ENCODE results near the gene SMOC2.
"Not testable (repeated sequence)": the region's sequence is repeated elsewhere in the genome, so short reads cannot be mapped to it uniquely, and the experiment has no call there.

The SMOC2 gene

DNA sequence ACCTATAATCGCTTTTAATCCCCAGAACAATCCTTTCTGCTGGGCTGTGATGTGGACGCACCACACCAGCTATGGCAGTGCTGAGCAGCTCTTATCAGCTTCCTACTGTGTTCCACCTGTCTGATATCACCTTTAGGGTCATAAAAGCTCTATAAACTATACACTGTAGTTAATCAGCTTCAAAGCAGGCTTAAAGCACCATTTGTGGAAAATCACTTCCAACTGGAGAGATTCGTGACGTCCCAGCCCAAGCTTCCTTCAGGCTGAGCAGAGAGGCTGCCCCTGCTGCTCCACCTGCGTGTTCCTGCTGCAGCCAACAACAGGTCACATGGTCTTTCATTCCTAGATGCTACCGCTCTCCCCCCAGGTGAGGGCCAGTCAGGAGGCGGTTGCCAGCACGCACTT is 156.5 kb downstream of the SMOC2 start:
- in situ Hi-C loops (cut with MboI; ENCODE audit: low sequenced_read_pairs): no loop called here

DNA sequence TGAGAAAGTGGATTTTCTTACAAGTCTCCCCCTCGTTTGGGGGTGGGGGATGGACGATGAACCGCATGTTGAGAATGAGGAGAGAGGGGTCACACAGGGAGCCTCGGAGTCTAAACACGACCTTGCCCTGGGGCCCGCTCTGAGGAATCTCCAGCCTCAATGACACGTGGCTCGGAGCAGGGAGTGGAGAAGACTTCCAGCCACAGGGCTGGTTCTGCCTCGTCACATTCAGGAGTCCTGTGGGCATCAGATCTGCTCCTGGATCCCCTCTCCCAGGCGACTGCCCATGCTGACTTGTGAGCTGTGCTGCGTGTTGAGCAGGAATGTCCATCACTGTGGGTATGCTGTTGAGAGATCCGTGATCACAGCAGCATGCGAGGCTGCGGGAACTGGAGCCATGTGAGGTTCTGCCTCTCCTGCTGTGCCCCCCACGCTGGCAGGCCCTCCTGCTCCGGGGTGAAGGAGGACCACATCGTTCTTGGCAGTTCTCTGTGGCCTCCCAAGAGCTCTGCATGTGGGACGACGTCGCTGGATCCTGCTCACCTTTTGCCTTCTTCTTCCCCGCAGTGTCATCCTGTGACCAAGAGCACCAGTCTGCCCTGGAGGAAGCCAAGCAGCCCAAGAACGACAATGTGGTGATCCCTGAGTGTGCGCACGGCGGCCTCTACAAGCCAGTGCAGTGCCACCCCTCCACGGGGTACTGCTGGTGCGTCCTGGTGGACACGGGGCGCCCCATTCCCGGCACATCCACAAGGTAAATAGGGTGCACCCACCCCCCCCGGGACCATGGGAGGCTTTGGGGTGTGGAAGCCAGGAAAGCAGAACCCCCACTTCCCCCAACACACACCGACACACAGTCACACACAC is 157.5 kb downstream of the SMOC2 start:
- in situ Hi-C loops (cut with MboI; ENCODE audit: low sequenced_read_pairs): no loop called here

DNA sequence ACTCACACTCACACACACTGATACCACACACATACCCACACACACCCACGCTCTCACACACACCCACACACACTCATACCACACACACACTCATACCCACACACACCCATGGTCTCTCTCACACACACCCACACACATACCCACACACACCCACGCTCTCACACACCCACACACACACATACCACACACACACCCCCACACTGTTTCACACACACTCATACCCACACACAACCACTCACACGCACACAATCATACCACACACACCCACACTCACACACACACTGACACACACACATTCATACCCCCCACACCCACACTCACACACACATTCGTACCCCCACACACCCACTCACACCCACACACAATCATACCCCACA is 158.1 kb downstream of the SMOC2 start:
- in situ Hi-C loops (cut with MboI; ENCODE audit: low sequenced_read_pairs): no loop called here

DNA sequence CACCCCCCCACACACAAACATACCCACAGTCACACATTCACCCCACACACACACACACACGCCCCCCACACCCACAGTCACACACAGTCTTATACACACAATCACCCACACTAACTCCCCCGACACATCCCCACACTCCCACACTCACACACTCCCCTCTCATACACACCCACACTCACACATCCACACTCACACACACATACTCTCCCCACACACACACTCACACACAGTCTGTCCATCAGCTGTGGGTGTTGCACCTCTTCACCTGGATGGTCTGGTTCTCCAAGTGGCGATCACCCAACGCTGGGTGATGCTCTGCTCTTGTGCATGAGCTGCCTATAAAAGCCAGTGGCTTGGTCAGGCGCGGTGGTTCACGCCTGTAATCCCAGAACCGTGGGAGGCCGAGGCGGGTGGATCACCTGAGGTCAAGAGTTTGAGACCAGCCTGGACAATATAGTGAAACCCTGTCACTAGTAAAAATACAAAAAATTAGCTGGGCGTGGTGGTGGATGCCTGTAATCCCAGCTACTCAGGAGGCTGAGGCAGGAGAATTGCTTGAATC is 158.9 kb downstream of the SMOC2 start:
- in situ Hi-C loops (cut with MboI; ENCODE audit: low sequenced_read_pairs): no loop called here

DNA sequence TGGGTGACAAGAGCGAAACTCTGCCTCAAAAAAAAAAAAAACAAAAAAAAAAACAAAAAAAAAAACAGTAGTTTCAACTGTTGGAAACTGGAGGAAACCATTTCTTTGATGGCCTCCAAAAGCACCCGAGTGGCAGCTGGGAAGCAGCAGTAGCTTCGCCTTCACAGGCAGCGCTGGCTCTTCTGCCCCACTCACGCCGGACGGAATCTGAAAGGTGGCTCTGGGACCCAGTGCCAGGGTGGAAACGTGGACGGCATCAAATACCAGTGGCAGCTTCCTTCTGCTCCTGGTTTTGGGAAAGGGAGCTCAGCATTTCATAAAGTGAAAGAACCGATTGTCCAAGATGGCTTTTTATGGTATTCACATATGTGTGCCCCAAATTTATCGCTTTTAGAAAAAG is 159.4 kb downstream of the SMOC2 start:
- in situ Hi-C loops (cut with MboI; ENCODE audit: low sequenced_read_pairs): no loop called here

DNA sequence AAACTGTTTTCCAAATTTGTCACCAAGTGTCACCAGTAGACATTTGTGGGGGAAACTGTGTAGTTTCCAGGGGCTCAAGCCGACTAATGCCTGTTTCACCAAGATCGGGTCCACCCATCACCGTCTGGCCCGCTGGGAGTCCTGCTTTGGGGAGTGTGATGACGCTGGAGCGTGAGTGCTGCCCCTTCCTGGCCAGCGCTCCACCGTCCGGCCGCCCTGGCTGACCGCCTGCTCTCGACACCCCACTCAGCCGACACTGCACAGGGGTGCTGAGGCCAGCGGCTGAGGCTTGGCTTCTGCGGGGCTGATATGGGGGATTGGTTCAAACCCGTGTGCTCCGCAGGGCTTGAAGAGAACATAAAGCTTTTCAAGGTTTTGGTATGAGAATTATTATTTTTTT is 160.1 kb downstream of the SMOC2 start:
- in situ Hi-C loops (cut with MboI; ENCODE audit: low sequenced_read_pairs): no loop called here

DNA sequence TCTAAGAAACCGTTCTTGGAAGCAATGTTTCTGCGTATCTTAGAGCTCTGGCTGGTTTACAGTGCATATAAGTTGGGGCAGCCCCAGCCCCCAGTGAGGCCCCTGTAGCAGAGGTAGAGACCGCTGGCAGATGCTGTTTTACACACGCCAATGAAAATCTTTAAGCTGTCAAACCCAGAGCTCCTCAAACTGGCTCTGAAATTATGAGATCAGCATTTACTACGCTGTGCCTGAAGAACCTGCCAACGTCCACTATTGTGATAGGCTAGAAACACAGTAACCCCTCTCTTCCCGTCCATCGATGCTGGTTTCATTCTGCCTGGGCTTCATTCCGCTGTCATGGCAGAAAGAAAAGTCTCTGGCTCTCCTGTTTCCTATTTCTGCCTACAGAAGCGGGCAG is 160.6 kb downstream of the SMOC2 start:
- in situ Hi-C loops (cut with MboI; ENCODE audit: low sequenced_read_pairs): no loop called here

DNA sequence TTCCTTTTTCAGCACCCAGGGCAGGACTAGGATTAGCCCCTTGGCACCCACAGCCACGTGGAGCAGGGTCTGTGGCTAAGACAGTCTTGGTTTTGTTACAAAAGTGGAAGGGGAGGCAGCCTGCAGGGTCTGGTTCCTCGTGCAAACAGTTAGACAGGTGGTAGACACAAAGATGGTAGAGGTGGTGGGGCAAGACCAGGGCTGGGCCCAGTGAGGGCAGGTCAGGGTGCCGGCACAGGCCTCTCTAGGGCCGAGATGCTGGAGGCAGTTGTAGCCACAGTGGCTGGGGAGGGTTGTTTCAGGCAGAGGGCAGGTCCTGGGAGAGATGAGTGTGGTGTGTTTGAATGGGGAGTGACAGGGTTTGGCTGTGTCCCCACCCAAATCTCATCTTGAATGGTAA is 161.6 kb downstream of the SMOC2 start:
- in situ Hi-C loops (cut with MboI; ENCODE audit: low sequenced_read_pairs): no loop called here

DNA sequence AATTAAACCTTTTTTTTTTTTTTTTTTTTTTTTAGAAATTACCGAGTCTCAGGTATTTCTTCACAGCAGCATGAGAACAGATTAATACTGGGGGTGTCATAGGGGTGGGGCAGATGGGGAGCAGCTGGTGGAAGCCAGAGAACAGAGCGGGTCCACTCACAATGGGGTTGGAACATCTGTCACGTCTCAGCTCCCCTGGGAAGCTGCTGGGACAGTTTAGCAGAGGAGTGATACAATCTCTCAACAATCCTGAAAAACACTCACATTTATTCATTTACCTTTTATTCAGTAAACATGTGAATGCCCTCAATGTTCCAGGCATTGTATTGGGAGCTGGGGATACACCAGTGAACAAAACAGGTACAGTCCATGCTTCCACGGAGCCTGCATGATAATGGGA is 162.2 kb downstream of the SMOC2 start:
- in situ Hi-C loops (cut with MboI; ENCODE audit: low sequenced_read_pairs): no loop called here

DNA sequence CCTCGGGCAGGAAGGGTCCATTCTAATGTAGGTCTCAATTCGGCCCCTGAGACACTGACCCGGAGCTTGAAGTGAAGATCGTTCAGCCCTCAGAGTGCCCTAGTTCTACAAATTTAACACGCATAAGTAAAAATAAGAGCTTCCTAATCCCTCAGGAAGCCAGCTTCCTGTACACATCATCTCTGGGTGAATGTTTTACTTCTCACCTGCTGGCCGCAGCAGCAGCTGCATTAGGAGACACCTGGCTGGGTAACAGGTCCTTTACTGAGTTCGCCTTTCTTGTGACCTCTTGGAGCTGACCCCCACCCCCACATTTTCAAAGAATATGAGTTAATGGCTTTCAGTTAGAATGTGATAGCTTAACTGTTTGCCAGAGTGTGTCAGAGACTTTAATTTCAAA is 165.0 kb downstream of the SMOC2 start:
- in situ Hi-C loops (cut with MboI; ENCODE audit: low sequenced_read_pairs): no loop called here

DNA sequence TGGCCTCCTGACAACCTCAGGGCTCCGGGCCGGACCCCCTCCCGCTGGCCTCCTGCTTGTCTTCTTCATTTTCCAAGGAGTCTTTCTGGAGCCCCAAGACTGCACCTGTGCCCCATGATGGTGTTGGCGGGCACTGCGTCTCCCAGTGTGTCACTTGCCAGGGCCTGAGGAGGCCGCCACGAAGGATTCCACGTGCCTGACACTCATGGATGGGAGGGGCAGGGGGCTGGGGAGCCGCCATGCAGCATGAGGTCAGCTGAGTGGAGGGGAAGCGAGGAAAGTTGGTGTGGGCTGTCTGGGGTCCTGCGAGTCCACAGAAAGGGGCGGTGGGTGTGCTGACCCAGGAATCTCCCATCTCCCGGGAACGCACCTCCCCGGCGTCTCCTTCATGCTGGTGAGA is 165.7 kb downstream of the SMOC2 start:
- in situ Hi-C loops (cut with MboI; ENCODE audit: low sequenced_read_pairs): no loop called here

DNA sequence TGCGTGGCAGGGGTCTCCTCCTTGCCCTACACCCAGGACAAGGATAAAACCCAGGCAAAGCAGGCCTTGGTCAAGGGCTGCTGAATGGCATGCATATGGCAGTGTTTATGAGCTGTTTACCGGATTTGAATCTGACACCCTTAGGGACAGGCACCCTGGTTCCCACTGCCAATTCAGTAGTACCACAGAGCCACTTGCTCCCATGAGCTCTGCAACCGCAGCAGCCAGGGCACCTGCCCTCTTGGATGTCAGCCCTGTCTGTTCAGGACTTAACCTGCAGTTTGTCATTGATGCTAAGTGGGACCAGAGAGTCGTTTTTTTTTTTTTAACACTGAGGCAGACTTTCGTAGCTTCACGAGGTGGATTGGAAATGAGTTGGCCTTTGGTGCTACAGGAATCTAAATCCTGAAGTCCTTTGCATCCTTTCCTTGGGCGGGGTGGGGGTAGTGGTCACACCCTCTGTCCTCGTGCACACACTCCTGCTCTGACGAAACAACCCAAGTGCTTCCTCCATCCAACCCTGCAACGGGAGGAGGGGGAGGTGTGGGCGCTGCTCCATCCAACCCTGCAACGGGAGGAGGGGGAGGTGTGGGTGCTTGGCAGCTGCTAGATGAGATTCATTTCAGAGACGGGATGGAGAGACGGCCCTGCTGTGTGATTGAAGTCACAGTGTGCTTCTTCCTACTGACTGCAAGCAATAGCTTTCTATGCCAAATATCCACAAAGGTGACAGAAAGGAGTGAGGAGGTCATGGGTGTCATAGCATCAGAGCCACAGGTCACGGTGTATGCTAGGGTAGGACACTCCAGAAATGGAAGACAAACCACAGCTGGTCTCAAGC is 166.5 kb downstream of the SMOC2 start:
- in situ Hi-C loops (cut with MboI; ENCODE audit: low sequenced_read_pairs): no loop called here

DNA sequence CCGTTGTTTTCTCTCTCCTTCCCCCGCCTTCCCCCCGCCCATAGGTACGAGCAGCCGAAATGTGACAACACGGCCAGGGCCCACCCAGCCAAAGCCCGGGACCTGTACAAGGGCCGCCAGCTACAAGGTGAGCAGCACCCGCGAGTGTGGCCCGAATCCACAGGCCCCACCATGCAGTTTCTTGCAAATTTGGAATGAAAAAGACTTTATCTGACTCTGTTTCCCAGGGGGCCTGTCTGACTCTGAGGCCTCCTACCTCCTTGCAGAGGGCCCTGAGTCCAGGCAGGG is 167.1 kb downstream of the SMOC2 start:
- in situ Hi-C loops (cut with MboI; ENCODE audit: low sequenced_read_pairs): no loop called here

DNA sequence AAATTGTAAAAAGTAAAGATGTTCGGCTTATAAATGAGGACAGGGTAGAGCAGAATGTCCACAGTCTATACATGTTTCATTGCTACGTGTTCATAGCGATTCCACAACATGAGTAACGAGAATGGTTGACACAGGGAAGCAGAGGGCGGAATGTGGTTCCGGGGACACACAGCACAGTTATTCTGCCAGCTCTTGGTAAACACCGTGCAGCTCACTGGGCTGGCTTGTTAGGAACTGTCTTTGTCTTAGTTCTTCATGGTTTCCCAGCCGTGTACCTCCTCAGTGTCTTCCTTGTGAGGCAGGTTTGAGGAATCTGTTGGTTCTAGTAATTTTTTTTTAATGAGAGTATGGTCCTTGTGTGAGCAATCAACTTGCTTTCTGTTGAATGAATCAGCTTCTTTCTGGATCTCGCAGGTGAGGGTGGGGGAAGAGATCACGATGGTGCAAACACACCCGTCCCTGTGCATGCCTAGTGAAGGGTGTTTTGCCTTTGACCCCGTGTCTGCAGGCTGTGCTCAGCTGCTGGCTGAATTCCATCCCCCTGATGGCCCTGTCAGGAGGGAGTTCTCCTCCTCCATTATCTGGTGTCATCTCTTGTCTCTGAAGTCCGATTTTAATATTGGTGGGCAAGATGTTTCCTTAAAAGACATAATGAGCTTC is 168.2 kb downstream of the SMOC2 start:
- in situ Hi-C loops (cut with MboI; ENCODE audit: low sequenced_read_pairs): no loop called here

DNA sequence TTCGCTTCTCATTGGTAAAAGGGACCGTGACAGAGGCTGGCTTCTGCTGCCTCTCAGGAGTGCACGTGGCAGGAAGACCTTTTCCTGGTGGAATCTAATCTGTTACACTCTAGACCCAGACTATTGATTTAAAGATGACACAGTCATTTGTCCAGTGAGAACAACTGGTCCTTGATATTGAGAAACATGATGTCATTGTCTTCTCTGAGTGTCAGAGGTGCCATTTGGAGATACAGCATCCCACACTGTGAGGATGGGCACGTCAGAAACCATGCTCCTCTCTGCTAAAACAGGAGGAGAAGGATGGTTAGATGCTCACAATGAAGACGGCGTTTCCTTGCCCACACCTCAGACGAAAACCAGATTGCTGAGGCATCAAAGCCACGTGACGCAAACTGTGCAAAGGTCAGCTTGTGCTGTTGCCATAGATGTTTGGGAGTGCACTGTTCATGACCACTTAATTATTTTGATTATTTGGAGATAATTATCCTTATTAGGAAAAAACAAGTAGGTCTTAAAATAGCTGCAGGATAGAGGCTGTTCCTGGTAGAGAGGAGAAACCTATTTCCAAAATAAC is 169.0 kb downstream of the SMOC2 start:
- in situ Hi-C loops (cut with MboI; ENCODE audit: low sequenced_read_pairs): no loop called here

DNA sequence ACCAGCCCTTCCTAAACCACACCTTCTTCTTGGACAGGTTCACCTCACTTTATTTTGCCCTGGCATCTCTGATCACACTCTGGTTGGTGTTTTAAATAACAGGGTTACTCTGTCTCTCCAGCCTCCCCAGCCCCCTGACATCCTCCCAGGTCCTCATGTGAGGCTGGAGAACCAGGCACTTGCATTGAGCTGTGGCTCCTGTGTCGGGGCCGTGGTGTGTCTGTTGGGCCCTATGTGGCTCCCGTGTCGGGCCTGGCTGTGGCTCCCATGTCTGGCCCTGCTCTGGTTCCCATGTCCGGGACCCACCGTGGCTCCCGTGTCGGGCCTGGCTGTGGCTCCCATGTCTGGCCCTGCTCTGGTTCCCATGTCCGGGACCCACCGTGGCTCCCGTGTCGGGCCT is 170.0 kb downstream of the SMOC2 start:
- in situ Hi-C loops (cut with MboI; ENCODE audit: low sequenced_read_pairs): not testable (repeated sequence)

DNA sequence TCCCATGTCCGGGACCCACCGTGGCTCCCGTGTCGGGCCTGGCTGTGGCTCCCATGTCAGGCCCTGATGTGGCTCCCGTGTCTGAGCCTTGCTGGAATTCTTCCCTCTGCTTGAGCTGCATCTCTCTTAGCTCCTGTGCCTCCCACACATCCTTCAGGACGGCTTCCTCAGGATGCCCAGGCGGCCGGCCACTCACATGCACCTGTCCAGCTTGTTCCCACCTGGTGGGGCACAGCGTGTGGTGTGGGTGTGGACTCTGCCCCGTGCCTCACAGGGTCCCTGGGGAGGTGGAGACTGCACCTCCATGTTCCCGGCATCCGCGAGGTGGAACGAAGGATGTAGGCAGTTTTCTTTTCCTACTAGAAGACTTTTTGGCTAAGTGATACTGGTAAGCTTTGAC is 170.7 kb downstream of the SMOC2 start:
- in situ Hi-C loops (cut with MboI; ENCODE audit: low sequenced_read_pairs): no loop called here

DNA sequence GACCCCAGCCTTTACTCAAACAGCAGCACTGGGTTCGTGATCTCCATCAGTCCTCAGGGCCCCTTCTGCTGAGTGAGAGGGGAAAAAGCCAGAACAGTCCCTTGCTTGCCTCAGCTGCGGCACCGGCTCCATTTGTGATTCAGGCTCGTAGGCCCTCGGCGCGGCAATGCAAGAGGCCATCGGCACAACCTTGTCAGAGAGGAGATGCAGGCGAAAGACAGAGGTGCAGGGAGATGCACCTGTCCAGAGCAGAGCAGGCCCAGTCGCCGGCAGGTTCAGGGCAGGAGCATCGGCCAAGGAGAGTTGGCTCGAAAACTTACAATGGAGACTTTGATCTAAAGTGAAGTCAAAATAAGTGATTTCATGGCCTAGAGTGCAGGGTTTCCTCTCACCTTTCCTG is 171.6 kb downstream of the SMOC2 start:
- in situ Hi-C loops (cut with MboI; ENCODE audit: low sequenced_read_pairs): no loop called here

DNA sequence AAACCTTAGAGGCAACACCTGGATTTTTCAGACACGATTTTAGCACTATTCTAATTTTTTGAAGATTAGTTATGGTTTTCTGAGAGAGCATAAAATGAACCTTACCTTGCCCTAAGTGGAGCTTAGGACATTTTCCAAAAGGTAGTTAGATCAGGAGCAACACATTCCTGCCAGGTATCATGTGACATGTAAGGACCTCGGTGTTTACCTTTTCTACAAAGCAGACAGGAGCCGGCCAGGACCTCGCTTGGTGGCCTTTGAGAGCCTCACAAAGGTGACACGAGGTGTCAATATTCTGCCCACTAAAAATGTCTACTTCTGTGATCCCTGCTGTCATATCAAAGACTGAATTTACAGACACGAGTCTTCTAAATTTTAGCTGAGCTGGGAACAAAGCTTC is 174.9 kb downstream of the SMOC2 start:
- in situ Hi-C loops (cut with MboI; ENCODE audit: low sequenced_read_pairs): no loop called here

DNA sequence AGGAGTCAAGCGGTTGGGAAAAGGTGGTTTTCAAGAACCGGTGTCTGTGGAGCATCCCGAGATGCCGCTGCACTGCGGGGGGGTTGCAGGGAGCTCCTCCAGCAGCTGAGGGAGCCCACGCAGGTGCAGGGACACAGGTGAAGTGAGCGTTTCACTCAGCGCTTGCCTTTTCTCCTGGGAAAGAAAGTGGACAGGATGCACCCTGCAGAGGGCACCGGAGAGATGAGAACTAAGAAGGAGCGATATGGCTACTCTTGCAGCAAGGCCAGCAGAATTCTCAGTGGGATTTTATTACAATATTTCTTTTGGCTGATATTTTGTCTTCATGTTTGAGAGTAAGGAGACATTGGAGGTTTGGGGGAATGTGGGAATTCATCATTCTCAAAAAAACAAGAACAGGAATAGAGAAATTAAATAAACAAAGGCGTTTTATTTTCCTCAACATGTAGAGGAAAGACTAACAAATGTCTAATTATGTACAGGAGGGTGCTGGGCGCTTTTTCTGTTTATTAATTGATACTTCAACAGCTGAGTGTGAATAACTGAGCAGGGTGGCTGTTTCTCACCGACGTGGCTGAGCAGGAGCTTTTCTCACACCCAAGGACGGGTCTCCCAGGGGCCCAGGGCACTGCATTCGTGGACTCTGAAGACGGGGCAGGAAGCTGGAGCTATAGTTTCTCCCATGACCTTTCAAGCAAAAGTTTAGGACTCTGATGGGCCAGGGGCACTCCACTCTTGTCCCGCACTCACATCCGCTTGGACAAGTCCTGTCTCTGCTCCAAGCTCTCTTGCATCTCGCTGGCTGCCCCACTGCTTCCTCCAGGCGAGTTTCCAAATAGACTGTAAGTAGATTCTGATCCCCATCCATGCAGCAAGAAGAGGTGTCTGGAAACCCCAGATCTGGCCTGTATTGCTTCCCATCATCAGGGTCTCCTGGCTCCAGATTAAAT is 176.1 kb downstream of the SMOC2 start:
- in situ Hi-C loops (cut with MboI; ENCODE audit: low sequenced_read_pairs): no loop called here

Data from HL-60/S4 treated with phorbol 12-myristate 13-acetate at 8.2 ng/mL for 4 days and 3 days (cell line).